GM12873 (cell line): ENCODE results near the gene CCNQ.

Experiments
- CTCF ChIP-seq: IDR thresholded peaks from 2 replicates; pipeline ENCODE4 v1.5.1; 2012; ENCODE audit warnings: low read depth, mild to moderate bottlenecking, moderate library complexity, low read length, control low read depth; ENCODE audit not compliant: insufficient read depth; ENCODE audit errors: missing control alignments

CCNQ gene

GRCh38 chrX:153601511-153602110 lies 2.7 kb upstream of the CCNQ start:
- no peak for TF ChIP-seq CTCF

GRCh38 chrX:153600921-153601320 lies 2.0 kb upstream of the CCNQ start:
- no peak for TF ChIP-seq CTCF

DNA sequence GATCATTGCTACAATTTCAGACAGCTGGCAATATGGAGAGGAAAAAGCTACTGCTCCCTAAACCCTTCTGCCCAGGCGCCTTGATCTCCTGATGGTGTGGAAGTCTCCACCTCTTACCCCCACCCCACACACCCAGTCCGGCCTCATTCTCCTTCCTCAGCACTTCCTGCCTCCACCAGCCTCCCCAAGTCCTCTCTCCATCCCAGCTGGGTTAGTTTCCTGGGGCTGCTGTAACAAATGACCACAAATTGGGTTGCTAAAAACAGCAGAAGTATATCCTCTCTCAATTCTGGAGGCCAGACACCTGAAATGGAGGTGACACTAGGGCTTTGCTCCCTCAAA lies 1.1 kb upstream of the CCNQ start:
- no peak for TF ChIP-seq CTCF

DNA sequence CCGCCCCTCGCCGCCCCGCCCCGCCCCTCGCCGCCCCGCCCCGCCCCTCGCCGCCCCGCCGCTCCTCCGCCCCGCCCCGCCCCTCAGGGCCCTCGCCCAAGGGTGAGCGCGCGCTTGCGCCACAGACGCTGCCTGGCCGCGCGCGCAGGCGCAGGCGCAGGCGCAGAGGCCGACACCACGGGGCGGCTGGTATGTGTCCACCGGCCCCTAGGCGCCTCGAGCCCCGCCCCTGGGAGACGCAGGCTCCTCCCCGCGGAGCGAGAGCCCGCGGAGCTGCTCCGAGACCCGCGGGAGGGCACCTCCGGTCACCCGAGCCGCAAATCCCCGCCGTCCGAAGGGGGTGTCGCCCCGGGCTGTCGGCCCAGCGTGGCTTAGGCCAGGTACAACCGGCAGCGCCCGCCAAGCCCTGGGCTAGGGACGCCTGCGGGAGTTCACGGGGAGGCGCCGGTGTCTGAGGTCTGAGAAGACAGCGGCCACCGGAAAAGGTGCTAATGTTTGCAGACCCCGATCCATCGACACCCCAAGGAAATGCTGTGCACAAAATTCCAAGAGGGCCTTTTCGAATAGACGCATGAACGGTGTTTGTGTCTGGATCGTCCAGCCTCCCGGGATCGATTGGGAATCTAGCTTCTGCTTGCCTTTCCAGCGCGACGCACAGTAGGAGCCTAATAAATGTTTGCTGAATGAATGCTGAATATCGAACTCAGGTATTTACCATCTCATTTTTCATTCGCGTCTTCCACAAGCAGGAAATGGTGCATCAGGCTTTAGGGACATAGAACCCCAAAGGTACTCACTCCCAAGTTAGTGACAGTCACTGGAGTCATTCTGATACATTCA lies 473 bp upstream of the CCNQ start:
- no peak for TF ChIP-seq CTCF

GRCh38 chrX:153596981-153597750 lies 1.8 kb downstream of the CCNQ start:
- TF ChIP-seq CTCF = no peak

DNA sequence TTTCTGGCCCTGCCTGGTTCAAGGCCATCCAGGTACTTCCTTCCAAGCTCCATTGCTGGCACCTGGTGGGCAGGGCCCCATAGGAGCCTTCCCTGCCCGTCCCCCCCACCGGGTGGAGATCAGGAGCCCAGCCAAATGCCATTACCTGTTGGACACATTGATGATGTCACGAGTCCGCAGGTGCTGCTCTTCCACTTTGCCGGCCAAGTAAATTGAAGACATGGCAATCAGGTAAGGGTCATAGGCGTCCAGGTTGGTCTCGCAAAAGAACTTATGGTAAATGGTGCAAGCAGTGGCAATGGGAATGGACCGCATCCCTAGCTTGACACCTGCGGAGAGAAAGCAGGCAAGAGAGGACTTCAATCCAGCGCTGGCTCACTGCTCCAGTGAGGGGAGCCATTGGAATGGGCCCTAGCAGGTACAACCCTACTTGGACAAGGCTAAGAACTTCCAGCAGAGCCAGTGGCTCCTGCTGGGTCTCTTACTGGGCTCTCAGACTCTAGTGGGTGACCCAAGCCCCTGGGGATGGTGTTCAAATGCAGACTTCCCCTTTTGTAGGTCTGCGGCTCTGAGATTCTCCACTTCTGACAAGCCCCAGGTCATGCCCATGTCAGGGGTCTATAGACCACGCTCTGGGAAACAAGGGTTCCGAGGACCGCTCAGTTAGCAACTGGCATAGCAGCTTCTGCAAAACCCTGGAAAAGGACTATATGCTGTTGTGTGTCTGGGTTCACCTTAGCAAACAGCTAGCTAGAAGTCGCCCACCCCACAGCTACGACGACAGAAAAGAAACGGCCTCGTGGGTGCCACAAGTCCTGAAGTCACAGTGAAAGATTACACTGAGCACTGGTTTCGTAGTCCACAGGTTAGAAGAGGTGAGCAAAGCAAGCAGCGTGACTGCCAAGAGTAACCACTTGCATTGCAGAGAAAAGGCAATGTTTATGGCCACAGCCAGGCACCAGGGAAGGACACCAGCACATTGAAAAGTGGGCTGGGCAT lies 2.8 kb downstream of the CCNQ start:
- TF ChIP-seq CTCF = no peak
